Stimulated activated CD8-positive, alpha-beta memory T cell treated with anti-CD3 and anti-CD28 coated beads, Interleukin-12 subunit alpha, Interleukin-12 subunit beta, amount 100 ng/mL, for 24 hours (primary cell): ENCODE results near the gene USP22.

Experiments
- DNase-seq: peaks from one replicate; pipeline ENCODE4 v3.0.0-alpha.2; 2020; ENCODE audit errors: extremely low read depth

USP22 gene

DNA sequence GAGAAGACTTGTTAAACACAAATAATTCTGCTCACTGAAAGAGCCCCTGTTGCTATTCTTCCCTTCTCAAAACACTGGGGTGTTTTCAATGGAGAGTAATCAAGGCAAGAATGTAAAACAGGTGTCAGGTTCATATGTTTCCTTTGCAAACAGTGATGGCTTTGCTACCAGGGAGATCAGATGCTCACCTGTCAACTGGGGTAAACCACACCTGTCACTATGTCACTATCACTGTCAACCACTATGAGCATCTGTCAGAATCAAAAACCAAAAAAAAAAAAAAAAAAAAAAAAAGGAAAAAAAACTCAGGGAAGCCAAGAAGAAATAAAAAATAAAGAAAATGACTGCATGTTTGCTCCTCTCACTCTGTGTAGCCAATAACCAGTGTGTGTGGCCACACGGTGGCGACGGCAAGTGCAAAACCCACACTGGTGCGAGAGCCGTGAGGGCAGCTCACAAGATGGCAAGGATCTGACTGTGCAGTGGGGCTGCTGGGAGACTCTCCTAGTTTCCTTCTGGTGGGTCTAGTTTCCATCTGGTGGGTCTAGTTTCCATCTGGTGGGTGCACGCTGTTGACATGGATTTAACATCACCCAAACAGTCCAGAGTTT, 22.7 kb downstream of the USP22 start:
- DNase-seq, result no peak

DNA sequence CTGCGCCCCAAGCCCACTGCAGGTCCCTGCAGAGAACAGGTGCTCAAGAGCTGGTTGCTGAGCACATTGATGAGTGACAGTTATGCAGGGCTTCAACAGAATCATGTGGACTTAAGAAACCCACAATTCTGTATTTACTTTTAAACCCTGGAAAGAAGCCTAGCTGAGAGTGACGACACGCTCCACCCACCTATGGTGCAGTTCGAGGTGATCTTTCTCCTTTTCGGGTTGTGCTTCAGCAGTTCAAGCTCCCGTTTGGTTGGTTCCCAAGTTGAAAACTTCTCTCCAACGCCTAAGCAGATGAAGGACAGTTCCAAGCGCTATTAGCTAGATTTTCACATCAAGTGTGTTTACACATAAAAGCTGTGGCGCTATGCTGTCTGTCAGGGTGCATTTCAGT, 23.9 kb downstream of the USP22 start:
- no peak for DNase-seq

DNA sequence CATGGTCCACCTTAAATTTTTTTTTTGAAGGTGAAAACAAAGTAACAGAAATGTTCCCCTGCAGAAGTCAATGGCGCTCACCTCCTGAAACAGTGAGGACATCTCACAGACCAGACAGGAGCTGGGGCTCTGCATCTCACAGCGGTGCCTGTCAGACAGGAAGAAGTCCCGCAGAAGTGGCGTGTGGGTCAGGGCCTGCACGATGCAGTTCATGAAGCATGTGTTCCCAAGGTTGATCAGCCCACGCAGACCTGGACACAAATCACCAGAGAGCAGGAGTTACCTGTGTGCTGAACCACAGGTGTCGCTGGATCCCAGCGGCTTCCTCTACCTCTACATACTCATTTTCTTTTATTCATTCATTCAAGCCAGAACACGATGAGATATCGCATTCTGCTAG, 24.9 kb downstream of the USP22 start:
- DNase-seq, result no peak

DNA sequence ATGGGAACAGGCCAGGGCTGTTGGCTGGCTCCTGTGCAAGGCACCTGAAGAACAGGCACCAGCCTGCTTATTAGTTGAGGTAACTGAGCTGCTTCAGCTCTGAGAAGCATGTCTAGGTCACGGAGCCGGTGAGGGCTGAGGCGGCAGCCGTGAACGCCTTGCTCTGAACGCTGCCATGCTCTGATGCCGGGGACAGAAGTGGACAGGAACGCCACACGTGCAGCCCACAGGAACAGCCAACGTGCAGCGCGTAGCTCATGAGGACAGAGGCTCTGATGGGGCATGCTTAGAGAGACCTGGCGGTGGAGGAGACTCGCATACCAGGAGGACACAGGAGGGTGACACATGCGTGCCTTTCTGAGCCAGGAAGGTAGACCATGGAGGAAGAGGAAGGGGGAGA, 25.6 kb downstream of the USP22 start:
- DNase-seq, result no peak

DNA sequence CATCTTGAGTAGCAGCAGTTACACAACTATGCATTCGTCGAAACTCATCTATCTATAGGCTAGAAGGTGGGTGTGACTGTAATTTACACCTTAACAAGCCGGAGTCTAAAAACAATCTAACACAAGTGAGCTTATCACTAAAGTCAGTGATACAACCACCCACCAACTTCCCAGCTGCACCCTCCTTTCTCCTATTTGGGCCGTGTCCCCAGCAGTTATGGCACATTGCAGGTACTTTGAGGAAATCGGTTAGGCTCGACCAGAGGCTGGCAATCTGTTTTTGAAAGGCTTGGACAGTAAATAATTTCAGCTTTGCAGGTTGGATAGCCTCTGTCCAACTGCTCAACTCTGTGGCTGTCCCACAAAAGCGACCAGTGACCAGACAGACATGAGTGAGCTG, 26.0 kb downstream of the USP22 start:
- DNase-seq, result no peak

DNA sequence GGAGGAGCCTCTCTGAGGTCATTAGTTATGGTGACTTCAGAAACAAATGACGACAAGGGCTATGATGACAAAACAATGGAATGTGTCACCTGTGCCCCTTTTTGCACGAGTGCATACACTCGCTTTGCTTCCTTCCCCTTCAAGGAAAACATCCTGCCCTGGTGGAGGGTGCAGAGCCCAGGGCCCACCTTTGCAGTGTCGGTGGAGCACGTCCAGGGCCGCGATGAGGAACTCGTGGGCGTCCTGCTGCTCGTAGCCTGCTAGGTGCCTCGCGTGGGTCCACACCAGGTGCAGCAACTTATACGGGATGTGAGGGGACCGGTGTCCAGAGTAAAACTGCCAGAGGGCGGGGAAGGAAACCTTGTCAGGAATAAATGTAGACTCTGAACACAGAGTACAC, 27.2 kb downstream of the USP22 start:
- DNase-seq, result no peak

DNA sequence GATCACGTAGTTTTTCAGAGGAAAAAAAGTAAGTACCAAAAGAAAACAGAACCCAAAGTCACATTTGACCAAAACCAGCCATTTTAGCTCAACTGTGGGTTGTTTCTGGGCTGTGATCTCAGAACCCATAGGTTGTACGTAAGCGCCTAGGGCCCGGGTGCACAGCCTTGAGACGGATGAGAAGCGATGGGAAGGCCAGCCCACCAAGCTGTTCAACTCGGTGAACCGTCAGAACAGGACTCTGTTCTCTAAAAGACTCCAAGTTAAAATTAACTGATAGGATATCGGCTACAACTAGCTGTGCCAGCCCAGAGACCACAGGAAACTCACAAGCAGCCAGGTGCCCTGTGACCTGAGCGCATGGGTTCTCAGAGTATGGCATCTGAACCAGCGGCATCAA, 28.3 kb downstream of the USP22 start:
- no peak for DNase-seq

DNA sequence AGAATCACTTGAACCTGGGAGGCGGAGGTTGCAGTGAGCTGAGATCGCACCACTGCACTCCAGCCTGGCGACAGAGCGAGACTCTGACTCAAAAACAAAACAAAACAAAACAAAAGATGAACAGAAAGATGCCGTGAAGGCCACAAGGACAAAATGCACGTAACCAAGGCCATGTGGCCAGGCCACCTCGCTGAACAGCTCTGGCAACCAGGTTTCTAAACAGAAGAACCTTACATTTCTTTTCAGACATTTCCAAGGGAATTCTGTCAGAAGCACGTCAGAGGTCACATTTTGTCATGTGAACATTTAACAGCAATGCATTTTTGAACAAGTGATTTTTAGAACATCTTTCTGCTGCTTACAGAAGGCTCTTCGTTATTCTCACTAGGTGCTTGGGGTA, 28.8 kb downstream of the USP22 start:
- no peak for DNase-seq

DNA sequence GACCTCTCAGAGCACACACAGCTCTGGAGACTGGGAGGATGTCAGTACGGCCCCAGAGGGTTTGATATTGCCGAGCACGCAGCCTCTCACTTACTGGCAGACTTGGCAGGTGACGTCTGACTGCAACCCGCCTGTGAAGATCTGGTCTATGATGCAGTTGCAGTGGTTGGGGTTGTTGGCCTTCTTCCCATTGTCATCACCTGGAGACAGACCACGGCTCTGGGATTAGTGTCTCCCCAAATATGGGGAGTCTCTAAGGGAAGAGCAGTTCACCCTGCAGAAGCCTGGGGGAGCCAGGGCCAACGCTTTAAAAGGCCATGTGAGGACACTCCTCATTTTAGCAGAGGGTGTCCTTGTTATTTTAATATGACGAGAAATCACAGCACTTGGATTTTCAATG, 30.1 kb downstream of the USP22 start:
- no peak for DNase-seq

DNA sequence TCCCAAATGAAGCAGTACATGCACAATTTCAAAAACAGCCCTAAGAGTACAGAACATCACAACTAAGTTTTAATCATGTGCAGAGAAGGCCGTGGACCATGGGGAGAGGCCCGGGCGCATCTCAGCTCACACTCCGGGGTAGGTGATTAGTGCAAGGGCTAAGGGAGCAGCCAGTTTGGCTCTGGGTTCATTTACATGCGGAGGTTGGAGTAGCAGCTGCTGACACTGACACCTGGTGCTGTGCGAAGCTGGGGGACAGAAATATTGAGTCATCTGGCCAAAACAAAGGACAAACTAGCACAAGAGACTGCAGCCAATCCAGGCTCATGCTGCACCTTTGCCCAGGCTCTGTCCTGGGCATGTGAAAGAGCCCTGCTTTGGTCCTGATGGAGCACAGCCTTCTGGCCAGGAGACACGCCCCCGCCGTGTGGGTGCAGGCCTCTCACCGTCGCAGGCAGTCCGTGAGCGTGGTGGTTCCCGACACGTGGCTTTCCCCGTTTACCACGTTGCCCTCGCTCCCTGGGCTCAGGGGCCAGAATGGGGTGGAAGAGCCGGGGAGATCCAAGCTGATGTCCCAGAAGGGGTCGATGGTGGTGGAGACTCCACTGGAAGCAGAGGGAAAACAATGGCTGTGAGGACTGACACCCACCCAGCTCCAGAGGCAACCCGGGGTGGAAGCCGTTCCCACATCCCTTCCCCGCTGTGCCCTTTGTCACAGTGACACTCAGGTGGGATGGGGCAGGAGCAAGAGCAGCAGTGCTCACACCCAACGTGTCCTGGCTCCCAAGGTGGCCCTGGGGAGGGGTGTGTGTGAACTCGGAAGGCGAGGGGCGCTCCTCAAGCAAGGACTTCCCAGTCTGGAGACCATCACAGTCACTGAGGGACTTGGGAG, 31.9 kb downstream of the USP22 start:
- no peak for DNase-seq

DNA sequence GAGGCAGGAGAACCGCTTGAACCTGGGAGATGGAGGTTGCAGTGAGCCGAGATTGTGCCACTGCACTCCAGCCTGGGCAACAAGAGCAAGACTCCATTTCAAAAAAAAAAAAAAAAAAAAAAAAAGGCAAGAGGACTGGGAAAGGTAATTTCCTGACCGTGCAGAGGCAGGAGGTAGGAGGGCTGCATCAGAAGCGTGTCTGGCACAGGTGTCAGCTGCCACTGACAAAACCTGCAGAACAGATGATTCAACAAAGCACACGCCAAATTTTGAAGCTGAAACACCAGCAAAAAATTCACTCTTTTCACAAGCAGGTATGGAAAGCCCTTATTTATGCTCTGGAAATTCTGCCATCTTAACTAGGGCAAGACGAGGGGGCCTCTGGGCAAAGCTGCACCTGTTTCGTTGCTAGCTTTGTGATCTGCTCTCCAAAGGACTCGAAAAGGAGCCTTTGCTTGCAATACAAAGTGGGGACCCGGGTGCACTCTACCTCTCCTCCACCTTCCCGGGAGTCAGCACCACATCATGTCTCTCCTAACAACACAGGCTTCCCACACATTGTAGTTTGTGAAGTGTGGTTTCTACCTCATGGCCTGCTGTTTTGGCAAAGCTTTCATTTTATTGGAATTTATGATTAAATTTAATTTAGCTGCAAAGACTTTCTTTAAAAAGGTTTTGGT, 33.7 kb downstream of the USP22 start:
- DNase-seq, result no peak

DNA sequence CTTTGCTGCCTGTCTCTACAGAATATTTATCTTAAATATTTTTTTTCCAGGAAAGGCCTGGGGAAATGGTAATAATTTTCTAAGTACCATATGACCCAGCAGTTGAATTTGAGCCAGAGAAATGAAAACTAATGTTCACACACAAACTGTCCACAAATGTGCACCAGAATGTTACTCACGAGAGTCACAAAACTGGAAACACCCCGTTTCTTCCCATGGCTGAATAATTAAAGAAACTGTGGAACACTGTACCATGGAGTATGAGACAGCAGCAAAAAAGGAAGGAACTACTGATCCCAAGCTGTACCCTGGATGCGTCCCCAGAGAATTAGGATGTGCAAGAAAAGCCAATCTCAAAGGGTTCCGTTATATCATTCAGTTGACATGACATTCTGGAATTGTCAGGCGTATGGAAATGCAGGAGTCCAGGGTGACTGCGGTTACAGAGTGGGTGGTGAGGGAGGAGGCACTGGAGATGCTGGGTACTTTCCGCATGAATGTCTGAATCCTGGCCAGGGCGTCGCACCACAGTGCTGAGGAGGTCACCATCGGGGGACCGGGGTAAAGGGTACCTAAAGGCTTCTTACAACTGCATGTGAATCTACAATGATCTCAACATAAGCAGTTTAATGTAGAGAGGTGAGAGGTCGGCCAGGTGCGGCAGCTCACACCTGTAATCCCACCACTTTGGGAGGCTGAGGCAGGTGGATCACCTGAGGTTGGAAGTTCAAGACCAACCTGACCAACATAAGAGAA, 34.5 kb downstream of the USP22 start:
- DNase-seq, result no peak

DNA sequence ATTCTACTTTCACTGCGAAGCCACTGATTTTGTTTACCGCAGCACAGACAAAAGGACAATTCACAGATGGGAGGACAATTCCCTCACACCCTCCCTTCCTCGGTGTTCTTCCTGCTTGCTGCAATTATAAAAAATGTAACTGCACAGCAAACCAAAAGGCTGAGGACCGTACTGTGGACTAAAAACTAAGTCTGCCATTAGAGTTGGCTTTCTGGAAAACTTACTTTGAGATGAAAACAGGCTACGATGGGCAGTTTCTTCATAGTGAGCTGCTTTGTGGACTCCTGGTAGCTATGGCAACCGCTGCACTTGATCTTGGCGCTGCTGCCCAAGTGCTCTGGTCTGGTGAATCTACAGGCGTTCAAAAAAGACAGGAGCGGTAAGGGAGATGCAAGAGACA, 35.2 kb downstream of the USP22 start:
- DNase-seq, result no peak

DNA sequence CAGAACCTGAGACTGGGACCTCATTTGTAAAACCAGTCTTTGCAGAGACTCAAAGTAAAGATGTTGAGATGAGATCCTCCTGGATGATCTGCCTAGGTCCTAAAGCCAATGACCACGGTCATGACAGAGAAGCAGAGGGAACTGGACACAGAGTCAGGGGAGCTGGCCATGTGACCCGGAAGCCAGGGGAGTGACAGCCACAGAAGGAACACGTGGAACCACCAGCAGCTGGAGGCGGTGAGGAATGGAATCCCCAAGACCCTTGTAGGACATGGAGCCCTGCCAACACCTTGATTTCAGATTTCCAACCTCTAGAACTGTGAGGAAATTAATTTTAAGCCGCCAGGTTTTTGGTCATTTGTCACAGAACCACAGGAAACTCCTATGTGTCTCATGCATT, 37.0 kb downstream of the USP22 start:
- DNase-seq, result no peak

DNA sequence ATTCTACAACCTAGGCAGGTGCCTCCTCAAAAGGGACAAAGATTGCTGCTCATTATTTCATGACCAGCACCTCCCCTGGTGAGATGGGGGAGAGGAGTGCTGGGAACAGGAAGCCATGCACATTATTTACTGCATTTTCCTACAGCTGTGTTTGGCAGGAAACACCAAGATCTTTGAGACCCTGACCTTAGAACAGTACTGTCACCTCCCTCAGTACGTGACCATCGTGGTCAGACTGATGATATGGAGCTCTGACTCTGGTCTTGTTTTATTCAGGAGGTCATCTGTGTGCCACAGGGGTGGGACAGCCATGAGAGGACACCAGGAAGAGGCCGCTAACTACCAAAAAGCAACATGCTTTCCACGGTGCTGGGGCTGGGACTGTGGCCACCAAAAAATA, 37.4 kb downstream of the USP22 start:
- no peak for DNase-seq

DNA sequence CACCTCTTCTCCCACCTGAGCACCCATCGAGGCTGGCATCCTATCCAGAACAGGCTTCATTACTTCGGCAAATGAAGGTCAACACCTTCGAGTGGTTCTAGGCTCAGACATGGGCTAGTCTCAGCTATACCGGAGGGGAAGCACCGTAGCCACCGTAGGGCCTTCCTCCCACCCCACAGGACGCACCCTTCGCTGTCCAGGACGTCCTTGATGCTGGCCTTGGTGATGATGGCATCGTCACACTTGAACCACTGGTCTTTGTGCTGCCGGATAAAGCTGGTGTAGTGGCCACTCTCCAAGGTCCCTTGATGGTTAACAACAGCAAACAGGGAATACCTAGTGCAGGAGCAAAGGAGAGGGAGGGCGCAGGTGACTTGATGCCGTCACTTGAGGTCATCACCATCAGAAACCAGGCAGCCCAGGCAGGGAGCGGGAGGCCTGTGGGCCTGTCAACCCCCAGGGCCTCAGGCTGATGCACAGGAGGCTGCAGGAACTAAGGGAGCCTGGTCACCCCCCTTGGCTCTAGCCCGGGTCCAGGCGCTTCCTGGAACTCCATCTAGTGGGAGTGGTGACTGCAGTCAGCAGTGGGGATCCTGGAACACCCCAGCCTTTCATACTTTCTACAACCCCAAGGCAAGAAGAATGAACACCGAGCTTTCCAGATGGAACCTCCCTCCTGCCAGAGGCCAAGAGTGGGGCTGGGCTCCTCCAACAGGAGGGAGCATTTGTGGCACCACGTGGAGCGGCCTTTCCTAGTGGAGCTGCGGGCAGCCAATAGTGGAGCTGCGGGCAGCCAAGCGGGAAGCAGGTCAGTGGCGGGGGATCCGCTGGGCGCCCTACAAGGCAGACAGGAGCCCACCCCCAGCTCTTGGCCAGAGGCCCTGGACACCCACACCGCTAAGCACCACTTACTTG, 38.5 kb downstream of the USP22 start:
- no peak for DNase-seq

DNA sequence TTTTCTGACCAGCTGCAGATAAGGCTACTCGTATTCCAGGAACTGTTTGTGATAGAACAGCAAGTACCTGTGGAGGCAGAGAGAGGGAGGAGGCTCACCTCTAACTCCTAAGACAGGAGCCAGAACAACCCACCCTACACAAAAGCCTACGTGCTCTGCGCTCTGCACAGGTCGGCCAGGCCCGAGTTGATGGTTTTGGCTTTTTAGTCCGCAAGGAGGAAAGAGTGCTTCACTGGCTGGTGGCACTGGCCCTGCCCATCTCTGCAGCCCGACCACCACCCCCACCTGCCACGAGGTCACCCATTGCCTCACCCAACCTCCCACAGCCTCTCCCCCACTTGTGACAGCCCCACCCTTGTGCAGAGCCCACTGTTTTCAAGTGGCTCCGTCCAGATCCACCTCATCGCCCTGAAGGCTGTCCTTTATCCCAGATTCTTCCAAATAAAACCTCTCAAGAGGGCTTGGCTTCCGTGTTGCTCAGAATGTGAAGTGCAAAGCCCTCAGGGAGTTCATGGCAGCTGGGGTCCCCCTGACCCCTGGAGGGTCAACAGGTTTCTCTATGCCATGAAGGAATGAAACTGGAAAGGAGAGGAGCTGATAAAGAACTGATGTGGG, 39.7 kb downstream of the USP22 start:
- DNase-seq, result no peak

DNA sequence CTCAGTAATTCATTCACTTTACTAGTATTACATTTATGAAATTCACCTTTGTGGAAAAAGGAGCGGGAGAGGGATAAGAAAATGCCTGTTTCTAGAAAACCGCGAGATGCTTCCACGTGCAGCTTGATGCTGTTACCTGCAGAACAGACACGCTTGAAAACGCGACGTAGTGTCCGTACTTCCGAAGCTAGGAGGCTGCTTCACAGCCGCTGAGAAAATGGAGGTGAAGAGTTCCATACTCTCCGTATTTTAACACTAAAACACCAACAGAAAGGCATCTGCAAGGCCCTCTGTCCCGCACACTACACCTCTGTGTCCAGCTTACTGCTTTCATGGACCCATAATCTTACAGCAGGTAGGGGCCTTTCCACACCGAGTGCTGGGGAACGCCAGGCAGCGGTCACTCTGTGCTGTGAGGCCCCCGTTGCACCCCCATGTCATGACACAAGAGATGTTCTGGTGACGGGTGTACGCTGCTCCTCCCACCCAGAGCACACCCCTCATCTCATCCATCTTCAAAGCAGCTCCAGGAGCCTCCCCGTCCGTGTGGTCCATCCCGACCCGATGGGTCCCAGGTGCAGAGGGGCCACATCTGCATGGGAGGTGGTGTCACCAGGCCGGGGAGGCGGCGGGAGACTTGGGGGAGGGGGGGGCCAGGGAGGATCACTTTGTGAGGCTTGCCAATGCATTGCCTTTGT, 40.4 kb downstream of the USP22 start:
- no peak for DNase-seq

DNA sequence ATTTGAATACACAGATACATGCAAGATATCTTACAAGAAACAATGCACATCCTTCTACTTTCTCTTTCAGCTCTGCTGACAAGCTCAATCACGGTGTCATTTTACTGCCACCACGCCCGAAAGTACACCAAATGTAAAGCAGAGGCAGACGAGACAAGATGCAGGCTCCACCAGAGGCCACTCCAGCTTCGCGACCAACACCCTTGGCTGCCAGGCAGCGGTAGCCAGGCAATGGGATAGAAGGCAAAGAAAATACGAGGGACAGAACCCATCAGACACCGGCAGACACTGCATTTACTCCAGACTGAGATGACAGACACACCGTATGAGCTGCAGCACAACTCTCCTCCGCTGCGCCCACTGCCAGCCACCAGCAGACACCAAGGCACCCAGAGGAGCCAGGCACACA, 41.0 kb downstream of the USP22 start:
- DNase-seq, result no peak
